Measurements from ENCODE around the gene HSH2D. TPM values are rescaled to one million over a fixed set of nuclear protein-coding genes. Genes with fewer than 3 reads are reported as not detected.

Gene HSH2D
- total RNA-seq, 3 donors from 2014 or later: 8.6 to 23.0 (median 21.5) TPM

DNA sequence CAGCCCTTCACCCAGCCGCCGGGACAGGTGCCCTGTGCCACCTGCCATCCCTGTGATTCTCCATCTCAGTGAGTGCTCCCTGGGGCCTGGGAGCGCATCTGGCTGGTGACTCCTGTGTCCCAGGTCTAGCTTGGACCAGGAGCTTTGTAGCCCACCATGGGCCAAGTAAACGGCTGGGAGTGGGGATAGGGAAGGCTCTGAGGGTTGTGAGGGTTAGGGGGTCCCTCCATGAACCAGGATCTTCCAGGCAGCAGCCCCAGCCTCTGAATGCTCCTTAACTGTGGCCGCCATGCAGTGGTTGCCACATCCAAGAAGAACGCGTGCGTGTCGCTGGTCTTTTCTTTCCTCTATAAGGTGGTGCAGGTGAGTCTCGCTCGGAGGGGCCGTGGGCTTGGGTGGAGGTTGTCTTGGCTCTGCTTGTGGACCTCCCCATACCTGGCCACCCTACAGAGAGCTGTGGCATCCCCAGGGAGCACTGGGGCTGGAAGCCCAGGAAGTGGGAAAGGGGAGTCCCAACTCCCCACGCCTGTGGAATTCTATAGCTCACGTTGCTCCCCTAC is 62.6 kb downstream of the HSH2D start:
- intact Hi-C loops (cut with DNase I, micrococcal nuclease): no loop called here
- Histone ChIP-seq H3K4me1 (ENCODE audit: low read depth) (no peaks in the 10 kb centered on the region), H3K9me3 (no peaks in the 10 kb centered on the region), H3K36me3 (ENCODE audit: low read depth) (no peaks in the 10 kb centered on the region), H3K4me3 (no peak overlapping the region)
- TF ChIP-seq, protein P1, sequence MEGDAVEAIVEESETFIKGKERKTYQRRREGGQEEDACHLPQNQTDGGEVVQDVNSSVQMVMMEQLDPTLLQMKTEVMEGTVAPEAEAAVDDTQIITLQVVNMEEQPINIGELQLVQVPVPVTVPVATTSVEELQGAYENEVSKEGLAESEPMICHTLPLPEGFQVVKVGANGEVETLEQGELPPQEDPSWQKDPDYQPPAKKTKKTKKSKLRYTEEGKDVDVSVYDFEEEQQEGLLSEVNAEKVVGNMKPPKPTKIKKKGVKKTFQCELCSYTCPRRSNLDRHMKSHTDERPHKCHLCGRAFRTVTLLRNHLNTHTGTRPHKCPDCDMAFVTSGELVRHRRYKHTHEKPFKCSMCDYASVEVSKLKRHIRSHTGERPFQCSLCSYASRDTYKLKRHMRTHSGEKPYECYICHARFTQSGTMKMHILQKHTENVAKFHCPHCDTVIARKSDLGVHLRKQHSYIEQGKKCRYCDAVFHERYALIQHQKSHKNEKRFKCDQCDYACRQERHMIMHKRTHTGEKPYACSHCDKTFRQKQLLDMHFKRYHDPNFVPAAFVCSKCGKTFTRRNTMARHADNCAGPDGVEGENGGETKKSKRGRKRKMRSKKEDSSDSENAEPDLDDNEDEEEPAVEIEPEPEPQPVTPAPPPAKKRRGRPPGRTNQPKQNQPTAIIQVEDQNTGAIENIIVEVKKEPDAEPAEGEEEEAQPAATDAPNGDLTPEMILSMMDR (IDR thresholded peaks at IDR 0.05): no peak
- ATAC-seq: no peak
- DNase-seq: no peak

DNA sequence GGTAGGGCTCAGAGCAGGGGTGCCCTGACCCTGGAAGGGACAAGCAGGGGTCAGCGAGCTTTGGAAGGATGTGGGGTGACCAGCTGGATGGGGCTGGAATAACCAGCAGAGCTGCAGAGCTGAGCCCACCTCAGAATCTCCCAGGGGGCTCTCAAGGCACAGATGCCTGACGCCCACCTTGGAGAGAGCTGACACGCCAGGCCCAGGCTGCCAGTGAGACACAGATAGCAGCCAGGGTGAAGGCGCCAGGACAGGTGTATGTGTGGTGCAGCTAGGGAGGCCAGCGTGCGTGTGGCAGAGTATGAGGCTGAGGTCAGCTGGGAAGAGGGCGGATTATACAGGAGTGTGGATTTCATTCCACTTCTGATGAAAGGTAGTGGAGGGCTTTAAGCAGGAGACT is 63.2 kb downstream of the HSH2D start:
- Histone ChIP-seq H3K36me3 (ENCODE audit: low read depth) (no peaks in the 10 kb centered on the region), H3K4me3 (no peak overlapping the region), H3K9me3 (no peaks in the 10 kb centered on the region), H3K4me1 (ENCODE audit: low read depth) (no peaks in the 10 kb centered on the region)
- DNase-seq: no peak
- no peak for ATAC-seq
- intact Hi-C loops (cut with DNase I, micrococcal nuclease): no loop called here
- TF ChIP-seq, protein P1 (IDR thresholded peaks at IDR 0.05): no peak

DNA sequence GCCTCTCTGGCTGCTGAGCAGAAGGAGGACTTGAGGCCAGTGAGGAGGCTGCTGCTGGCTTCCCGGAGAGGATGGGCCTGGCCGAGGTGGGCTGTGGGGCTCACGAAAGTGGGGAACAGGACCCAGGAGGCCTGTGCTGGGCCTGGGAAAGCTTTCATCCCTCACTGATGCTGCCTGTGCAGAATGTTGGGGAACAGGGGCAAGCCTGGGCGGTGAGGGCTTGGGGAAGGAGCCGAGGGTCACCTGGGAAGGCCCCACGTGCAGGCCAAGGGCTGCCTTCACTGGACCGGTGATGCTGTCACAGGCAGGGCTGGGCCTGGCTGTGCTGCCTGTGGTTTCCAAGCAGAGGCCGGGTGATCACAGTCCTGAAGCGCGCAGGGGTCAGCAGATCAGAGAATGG is 63.6 kb downstream of the HSH2D start:
- TF ChIP-seq, protein P1 (IDR thresholded peaks at IDR 0.05): no peak
- intact Hi-C loops (cut with DNase I, micrococcal nuclease): no loop called here
- ATAC-seq (no peak), DNase-seq (no peak)
- no peaks in the 10 kb centered on the region for H3K36me3 ChIP-seq (ENCODE audit: low read depth)
- H3K9me3 ChIP-seq: no peaks in the 10 kb centered on the region
- no peak overlapping the region for H3K4me3 ChIP-seq
- H3K4me1 ChIP-seq (ENCODE audit: low read depth): no peaks in the 10 kb centered on the region

DNA sequence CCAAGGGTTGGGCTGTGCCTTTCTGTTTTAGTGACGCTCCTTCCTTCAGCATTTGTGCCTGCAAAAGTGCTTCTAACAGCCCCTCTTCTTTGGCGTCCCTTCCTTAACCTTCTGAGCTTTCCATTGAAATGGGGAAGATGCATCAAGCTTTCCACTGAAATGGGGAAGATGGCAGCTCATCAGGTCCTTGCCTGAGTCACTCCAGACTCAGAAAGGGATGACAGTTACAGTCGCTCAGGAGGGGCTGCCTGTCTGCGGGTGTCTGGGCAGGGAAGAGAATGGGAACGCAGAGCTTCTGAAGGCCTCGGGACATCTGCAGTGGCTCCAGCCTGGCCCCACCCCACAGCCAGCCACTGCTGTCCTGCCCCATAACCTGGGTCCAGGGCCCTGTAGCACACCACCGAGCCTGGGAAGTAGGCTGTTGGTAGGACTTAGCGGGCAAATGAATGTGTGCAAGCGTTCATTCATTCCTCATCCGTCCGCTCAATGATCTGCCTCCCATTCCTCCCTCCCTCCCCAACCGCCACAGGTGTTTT is 64.1 kb downstream of the HSH2D start:
- intact Hi-C loops (cut with DNase I, micrococcal nuclease): no loop called here
- no peaks in the 10 kb centered on the region for H3K9me3 ChIP-seq
- ATAC-seq (no peak), DNase-seq (no peak)
- TF ChIP-seq, protein P1 (IDR thresholded peaks at IDR 0.05): no peak
- no peaks in the 10 kb centered on the region for H3K4me1 ChIP-seq (ENCODE audit: low read depth)
- H3K4me3 ChIP-seq: no peak overlapping the region
- H3K36me3 ChIP-seq (ENCODE audit: low read depth): no peaks in the 10 kb centered on the region

Other genes starting within 250 kb of the HSH2D start
- gene CYP4F2, start 245.6 kb upstream of the HSH2D start, total RNA-seq: 1 to 10 TPM; 1.6 to 9.1 (median 8.6) TPM
- gene CYP4F11, start 209.2 kb upstream of the HSH2D start, total RNA-seq: 10 to 100 TPM in 1 of 3 donors, 1 to 10 TPM in 2; 2.1 to 13.1 (median 8.8) TPM
- gene OR10H4, start 194.7 kb upstream of the HSH2D start, total RNA-seq: not detected
- gene TPM4, start 67.2 kb upstream of the HSH2D start, total RNA-seq: 100 to 1,000 TPM; 205 to 373 (median 333) TPM
- 100 to 1,000 TPM in 2 of 3 donors, 10 to 100 TPM in 1; 85.5 to 129 (median 119) TPM for gene RAB8A, start 31.8 kb upstream of the HSH2D start, total RNA-seq
- gene CIB3, start 29.8 kb downstream of the HSH2D start, total RNA-seq: not detected
- gene FAM32A, start 41.7 kb downstream of the HSH2D start, total RNA-seq: 10 to 100 TPM; 77.1 to 88.3 (median 77.8) TPM
- 10 to 100 TPM; 26.3 to 59.3 (median 33.2) TPM for gene AP1M1, start 54.2 kb downstream of the HSH2D start, total RNA-seq
- gene KLF2, start 181.1 kb downstream of the HSH2D start, total RNA-seq: 10 to 100 TPM in 2 of 3 donors, 1 to 10 TPM in 1; 8.1 to 29.5 (median 23.4) TPM

All from mucosa of descending colon (tissue), 3 donors.